HFF-Myc (cell line): Measurements from ENCODE around the gene MAB21L3.

ENCODE experiments used
- DNase-seq: peaks from one replicate; pipeline ENCODE4 v3.0.0-alpha.2; 2011; ENCODE audit warnings: low read depth; ENCODE audit errors: extremely low read depth
- H3K4me3 ChIP-seq: replicated peaks from 2 replicates; pipeline ENCODE4 v1.5.1; 2011; ENCODE audit warnings: low read depth, mild to moderate bottlenecking, control low read depth, low read length
- CTCF ChIP-seq: IDR thresholded peaks from 2 replicates; pipeline ENCODE4 v1.5.1; 2012; ENCODE audit warnings: mild to moderate bottlenecking, low read depth, low read length, control low read depth; ENCODE audit errors: missing control alignments

MAB21L3 gene

GRCh38 chr1:116169898-116170297 is 58.7 kb downstream of the MAB21L3 start:
- DNase-seq = no peak
- no peak for TF ChIP-seq CTCF
- H3K4me3 ChIP-seq = no peak overlapping the region

GRCh38 chr1:116170721-116171589 is 59.8 kb downstream of the MAB21L3 start:
- no peak for TF ChIP-seq CTCF
- no peak for DNase-seq
- H3K4me3 ChIP-seq = no peak overlapping the region

GRCh38 chr1:116172666-116173065 is 61.5 kb downstream of the MAB21L3 start:
- DNase-seq = no peak
- H3K4me3 ChIP-seq = no peak overlapping the region
- no peak for TF ChIP-seq CTCF

GRCh38 chr1:116175611-116176010 is 64.4 kb downstream of the MAB21L3 start:
- DNase-seq = no peak
- no peak overlapping the region for H3K4me3 ChIP-seq
- TF ChIP-seq CTCF = no peak

- no peak overlapping the region for H3K4me3 ChIP-seq
- no peak for TF ChIP-seq CTCF
- no peak for DNase-seq
These were observed 65.1 kb downstream of the MAB21L3 start for GRCh38 chr1:116176306-116176789.

- TF ChIP-seq CTCF = no peak
- DNase-seq = no peak
- no peak overlapping the region for H3K4me3 ChIP-seq
These were observed 66.7 kb downstream of the MAB21L3 start for GRCh38 chr1:116177861-116178260.

GRCh38 chr1:116178837-116179236 is 67.6 kb downstream of the MAB21L3 start:
- no peak for TF ChIP-seq CTCF
- H3K4me3 ChIP-seq = no peak overlapping the region
- DNase-seq = no peak
